Chondrocyte (in vitro differentiated cells): Measurements from ENCODE around the gene COLQ. TPM values are rescaled to one million over a fixed set of nuclear protein-coding genes. Genes with fewer than 3 reads are reported as not detected.

Experiments used
- DNase-seq: peaks from one replicate; pipeline ENCODE4 v3.0.0; 2021; ENCODE audit warnings: mixed read lengths, low spot score
- H3K27ac Mint-ChIP-seq: one replicate; pipeline ENCODE4 v1.8.0; 2021; ENCODE audit warnings: mild to moderate bottlenecking, moderate library complexity, mixed read lengths; ENCODE audit not compliant: unreplicated experiment
- H3K27me3 Mint-ChIP-seq: 2 replicates; pipeline ENCODE4 v1.8.0; 2021; ENCODE audit warnings: low read depth, mixed read lengths
- H3K36me3 Mint-ChIP-seq: 2 replicates; pipeline ENCODE4 v1.8.0; 2021; ENCODE audit warnings: low read depth, mixed read lengths
- H3K4me1 Mint-ChIP-seq: 2 replicates; pipeline ENCODE4 v1.8.0; 2021; ENCODE audit warnings: low read depth, mild to moderate bottlenecking, mixed read lengths
- H3K4me3 Mint-ChIP-seq: one replicate; pipeline ENCODE4 v1.8.0; 2021; ENCODE audit warnings: mild to moderate bottlenecking, moderate library complexity, mixed read lengths; ENCODE audit not compliant: unreplicated experiment
- H3K9me3 Mint-ChIP-seq: 2 replicates; pipeline ENCODE4 v1.8.0; 2021; ENCODE audit warnings: low read depth, mixed read lengths
- CTCF ChIP-seq: fragments of 200-600 bp; sonication (generic); IDR thresholded peaks from 2 replicates; pipeline ENCODE4 v1.5.0; 2021; ENCODE audit warnings: antibody characterized with exemption, mild to moderate bottlenecking, moderate library complexity
- microRNA-seq: library from miRNA; unstranded; fragments of <30 nt; microRNA quantifications from one replicate; pipeline ENCODE4 v1.2.0, GENCODE V29; 2020; ENCODE audit warnings: borderline number of aligned reads
- total RNA-seq: library from RNA; stranded (reverse); gene quantifications from 3 replicates; pipeline ENCODE4 v1.2.1, GENCODE V29; 2021

The COLQ gene
- total RNA-seq, 1 donor from 2014 or later = 4.2 TPM

GRCh38 chr3:15403965-15404364 lies 117.5 kb downstream of the COLQ start:
- Mint-ChIP-seq H3K27ac (no peak overlapping the region), H3K36me3 (no peaks in the 10 kb centered on the region), H3K9me3 (no peaks in the 10 kb centered on the region), H3K4me1 (peaks cover 2% of the 10 kb centered on the region), H3K4me3 (no peak overlapping the region), H3K27me3 (no peaks in the 10 kb centered on the region)
- no peak for TF ChIP-seq CTCF
- DNase-seq = no peak

- Mint-ChIP-seq H3K4me1 (peaks cover 2% of the 10 kb centered on the region), H3K27me3 (no peaks in the 10 kb centered on the region), H3K4me3 (no peak overlapping the region), H3K36me3 (no peaks in the 10 kb centered on the region), H3K27ac (no peak overlapping the region), H3K9me3 (no peaks in the 10 kb centered on the region)
- DNase-seq = no peak
- no peak for TF ChIP-seq CTCF
Measured at GRCh38 chr3:15403495-15403894, 118.0 kb downstream of the COLQ start.

GRCh38 chr3:15401936-15402335 lies 119.6 kb downstream of the COLQ start:
- H3K27ac Mint-ChIP-seq = no peak overlapping the region

More at GRCh38 chr3:15401936-15402335, 119.6 kb downstream of the COLQ start:
- Mint-ChIP-seq H3K4me1 (peaks cover 2% of the 10 kb centered on the region), H3K9me3 (peaks cover 5% of the 10 kb centered on the region), H3K4me3 (no peak overlapping the region), H3K36me3 (peaks cover 4% of the 10 kb centered on the region), H3K27me3 (no peaks in the 10 kb centered on the region)
- DNase-seq = no peak
- TF ChIP-seq CTCF = no peak

Small RNAs within 50 kb of the gene (microRNA-seq; reads per million reads assigned to microRNA genes)
- gene MIR4270 = not detected

Other genes with a start within 250 kb of the COLQ start
- gene SH3BP5, start 189.1 kb downstream of the COLQ start, total RNA-seq = 12.2 to 13.5 TPM (median 13.3 TPM) in 3 replicates
- gene METTL6, start 94.2 kb downstream of the COLQ start, total RNA-seq = 16.8 to 19.7 TPM (median 19.7 TPM) in 3 replicates
- gene EAF1, start 94.1 kb downstream of the COLQ start, total RNA-seq = 15.7 to 18.4 TPM (median 16.9 TPM) in 3 replicates
- 15.3 to 21.7 TPM (median 16.9 TPM) in 3 replicates for gene HACL1, start 79.9 kb upstream of the COLQ start, total RNA-seq
- 19.2 to 25.0 TPM (median 19.8 TPM) in 3 replicates for gene BTD, start 80.0 kb upstream of the COLQ start, total RNA-seq